ENCODE results near the gene UBE2V1. TPM values are rescaled to one million over a fixed set of nuclear protein-coding genes. Genes with fewer than 3 reads are reported as not detected.
A peak's percentile ranks its signal among the peaks of the same experiment; 100 is the strongest.

Gene UBE2V1
- total and polyA plus RNA-seq, 2 of the 13 experiments (the other 11 are each of a cell fraction or from before 2014, with no cell fraction given), result 81.3 to 132 TPM

DNA sequence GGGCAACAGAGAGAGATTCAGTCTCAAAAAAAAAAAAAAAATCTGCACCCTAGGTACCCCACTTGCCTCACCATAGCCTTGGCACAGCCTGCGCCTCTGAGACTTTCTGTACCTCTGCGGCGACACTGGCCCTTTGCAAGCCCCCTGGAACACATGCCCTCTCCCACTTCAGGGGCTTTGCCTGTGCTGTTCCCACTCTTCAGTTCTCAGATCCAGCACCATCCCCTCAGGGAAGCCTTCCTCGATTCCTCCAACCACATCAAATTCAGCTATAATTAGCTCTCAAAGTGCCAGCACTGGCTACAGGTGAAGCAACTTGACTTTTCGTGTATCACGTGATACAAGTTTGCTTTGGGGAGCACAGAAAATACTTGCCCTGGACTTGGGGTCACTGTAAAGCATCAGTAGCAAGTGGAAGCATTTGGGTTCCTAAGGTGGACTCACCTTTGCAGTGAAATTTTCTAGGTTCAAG is 2.1 kb upstream of the UBE2V1 start (continued):
- TF ChIP-seq, protein P1, sequence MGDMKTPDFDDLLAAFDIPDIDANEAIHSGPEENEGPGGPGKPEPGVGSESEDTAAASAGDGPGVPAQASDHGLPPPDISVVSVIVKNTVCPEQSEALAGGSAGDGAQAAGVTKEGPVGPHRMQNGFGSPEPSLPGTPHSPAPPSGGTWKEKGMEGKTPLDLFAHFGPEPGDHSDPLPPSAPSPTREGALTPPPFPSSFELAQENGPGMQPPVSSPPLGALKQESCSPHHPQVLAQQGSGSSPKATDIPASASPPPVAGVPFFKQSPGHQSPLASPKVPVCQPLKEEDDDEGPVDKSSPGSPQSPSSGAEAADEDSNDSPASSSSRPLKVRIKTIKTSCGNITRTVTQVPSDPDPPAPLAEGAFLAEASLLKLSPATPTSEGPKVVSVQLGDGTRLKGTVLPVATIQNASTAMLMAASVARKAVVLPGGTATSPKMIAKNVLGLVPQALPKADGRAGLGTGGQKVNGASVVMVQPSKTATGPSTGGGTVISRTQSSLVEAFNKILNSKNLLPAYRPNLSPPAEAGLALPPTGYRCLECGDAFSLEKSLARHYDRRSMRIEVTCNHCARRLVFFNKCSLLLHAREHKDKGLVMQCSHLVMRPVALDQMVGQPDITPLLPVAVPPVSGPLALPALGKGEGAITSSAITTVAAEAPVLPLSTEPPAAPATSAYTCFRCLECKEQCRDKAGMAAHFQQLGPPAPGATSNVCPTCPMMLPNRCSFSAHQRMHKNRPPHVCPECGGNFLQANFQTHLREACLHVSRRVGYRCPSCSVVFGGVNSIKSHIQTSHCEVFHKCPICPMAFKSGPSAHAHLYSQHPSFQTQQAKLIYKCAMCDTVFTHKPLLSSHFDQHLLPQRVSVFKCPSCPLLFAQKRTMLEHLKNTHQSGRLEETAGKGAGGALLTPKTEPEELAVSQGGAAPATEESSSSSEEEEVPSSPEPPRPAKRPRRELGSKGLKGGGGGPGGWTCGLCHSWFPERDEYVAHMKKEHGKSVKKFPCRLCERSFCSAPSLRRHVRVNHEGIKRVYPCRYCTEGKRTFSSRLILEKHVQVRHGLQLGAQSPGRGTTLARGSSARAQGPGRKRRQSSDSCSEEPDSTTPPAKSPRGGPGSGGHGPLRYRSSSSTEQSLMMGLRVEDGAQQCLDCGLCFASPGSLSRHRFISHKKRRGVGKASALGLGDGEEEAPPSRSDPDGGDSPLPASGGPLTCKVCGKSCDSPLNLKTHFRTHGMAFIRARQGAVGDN (CRISPR knock-in tag; IDR thresholded peaks at IDR 0.05), result no peak
- TF ChIP-seq, protein P2, sequence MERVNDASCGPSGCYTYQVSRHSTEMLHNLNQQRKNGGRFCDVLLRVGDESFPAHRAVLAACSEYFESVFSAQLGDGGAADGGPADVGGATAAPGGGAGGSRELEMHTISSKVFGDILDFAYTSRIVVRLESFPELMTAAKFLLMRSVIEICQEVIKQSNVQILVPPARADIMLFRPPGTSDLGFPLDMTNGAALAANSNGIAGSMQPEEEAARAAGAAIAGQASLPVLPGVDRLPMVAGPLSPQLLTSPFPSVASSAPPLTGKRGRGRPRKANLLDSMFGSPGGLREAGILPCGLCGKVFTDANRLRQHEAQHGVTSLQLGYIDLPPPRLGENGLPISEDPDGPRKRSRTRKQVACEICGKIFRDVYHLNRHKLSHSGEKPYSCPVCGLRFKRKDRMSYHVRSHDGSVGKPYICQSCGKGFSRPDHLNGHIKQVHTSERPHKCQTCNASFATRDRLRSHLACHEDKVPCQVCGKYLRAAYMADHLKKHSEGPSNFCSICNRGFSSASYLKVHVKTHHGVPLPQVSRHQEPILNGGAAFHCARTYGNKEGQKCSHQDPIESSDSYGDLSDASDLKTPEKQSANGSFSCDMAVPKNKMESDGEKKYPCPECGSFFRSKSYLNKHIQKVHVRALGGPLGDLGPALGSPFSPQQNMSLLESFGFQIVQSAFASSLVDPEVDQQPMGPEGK (CRISPR knock-in tag; IDR thresholded peaks at IDR 0.05), result no peak
- no peak for TF ChIP-seq TBL1XR1 (IDR thresholded peaks at IDR 0.05; ENCODE audit: borderline replicate concordance, low read length, partially characterized antibody)
- TF ChIP-seq, protein P3, sequence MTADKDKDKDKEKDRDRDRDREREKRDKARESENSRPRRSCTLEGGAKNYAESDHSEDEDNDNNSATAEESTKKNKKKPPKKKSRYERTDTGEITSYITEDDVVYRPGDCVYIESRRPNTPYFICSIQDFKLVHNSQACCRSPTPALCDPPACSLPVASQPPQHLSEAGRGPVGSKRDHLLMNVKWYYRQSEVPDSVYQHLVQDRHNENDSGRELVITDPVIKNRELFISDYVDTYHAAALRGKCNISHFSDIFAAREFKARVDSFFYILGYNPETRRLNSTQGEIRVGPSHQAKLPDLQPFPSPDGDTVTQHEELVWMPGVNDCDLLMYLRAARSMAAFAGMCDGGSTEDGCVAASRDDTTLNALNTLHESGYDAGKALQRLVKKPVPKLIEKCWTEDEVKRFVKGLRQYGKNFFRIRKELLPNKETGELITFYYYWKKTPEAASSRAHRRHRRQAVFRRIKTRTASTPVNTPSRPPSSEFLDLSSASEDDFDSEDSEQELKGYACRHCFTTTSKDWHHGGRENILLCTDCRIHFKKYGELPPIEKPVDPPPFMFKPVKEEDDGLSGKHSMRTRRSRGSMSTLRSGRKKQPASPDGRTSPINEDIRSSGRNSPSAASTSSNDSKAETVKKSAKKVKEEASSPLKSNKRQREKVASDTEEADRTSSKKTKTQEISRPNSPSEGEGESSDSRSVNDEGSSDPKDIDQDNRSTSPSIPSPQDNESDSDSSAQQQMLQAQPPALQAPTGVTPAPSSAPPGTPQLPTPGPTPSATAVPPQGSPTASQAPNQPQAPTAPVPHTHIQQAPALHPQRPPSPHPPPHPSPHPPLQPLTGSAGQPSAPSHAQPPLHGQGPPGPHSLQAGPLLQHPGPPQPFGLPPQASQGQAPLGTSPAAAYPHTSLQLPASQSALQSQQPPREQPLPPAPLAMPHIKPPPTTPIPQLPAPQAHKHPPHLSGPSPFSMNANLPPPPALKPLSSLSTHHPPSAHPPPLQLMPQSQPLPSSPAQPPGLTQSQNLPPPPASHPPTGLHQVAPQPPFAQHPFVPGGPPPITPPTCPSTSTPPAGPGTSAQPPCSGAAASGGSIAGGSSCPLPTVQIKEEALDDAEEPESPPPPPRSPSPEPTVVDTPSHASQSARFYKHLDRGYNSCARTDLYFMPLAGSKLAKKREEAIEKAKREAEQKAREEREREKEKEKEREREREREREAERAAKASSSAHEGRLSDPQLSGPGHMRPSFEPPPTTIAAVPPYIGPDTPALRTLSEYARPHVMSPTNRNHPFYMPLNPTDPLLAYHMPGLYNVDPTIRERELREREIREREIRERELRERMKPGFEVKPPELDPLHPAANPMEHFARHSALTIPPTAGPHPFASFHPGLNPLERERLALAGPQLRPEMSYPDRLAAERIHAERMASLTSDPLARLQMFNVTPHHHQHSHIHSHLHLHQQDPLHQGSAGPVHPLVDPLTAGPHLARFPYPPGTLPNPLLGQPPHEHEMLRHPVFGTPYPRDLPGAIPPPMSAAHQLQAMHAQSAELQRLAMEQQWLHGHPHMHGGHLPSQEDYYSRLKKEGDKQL (CRISPR knock-in tag; IDR thresholded peaks at IDR 0.05; ENCODE audit: low read depth), result no peak; the same call in 1 of the 2 replicates
- TF ChIP-seq HOXA7 (CRISPR knock-in tag; IDR thresholded peaks at IDR 0.05), result no peak
- TF ChIP-seq GLI4 (CRISPR knock-in tag; IDR thresholded peaks at IDR 0.05; ENCODE audit: borderline replicate concordance), result peak; percentile 61; the same call in 1 of the 2 replicates
- TF ChIP-seq ATAD3A (CRISPR knock-in tag; IDR thresholded peaks at IDR 0.05), result no peak
- TF ChIP-seq ZNF335 (CRISPR knock-in tag; IDR thresholded peaks at IDR 0.05), result no peak
- TF ChIP-seq, protein P4, sequence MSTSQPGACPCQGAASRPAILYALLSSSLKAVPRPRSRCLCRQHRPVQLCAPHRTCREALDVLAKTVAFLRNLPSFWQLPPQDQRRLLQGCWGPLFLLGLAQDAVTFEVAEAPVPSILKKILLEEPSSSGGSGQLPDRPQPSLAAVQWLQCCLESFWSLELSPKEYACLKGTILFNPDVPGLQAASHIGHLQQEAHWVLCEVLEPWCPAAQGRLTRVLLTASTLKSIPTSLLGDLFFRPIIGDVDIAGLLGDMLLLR (CRISPR knock-in tag; IDR thresholded peaks at IDR 0.05), result no peak
- TF ChIP-seq, protein P5, sequence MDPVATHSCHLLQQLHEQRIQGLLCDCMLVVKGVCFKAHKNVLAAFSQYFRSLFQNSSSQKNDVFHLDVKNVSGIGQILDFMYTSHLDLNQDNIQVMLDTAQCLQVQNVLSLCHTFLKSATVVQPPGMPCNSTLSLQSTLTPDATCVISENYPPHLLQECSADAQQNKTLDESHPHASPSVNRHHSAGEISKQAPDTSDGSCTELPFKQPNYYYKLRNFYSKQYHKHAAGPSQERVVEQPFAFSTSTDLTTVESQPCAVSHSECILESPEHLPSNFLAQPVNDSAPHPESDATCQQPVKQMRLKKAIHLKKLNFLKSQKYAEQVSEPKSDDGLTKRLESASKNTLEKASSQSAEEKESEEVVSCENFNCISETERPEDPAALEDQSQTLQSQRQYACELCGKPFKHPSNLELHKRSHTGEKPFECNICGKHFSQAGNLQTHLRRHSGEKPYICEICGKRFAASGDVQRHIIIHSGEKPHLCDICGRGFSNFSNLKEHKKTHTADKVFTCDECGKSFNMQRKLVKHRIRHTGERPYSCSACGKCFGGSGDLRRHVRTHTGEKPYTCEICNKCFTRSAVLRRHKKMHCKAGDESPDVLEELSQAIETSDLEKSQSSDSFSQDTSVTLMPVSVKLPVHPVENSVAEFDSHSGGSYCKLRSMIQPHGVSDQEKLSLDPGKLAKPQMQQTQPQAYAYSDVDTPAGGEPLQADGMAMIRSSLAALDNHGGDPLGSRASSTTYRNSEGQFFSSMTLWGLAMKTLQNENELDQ (CRISPR knock-in tag; IDR thresholded peaks at IDR 0.05; ENCODE audit: borderline replicate concordance), result no peak
- TF ChIP-seq, protein P6, sequence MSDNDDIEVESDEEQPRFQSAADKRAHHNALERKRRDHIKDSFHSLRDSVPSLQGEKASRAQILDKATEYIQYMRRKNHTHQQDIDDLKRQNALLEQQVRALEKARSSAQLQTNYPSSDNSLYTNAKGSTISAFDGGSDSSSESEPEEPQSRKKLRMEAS (IDR thresholded peaks at IDR 0.05), result no peak
- no peak for TF ChIP-seq RFX3 (CRISPR knock-in tag; IDR thresholded peaks at IDR 0.05)
- TF ChIP-seq HDAC6 (IDR thresholded peaks at IDR 0.05; ENCODE audit: low read depth, low read length), result no peak
- no peak for TF ChIP-seq NR3C1 (CRISPR knock-in tag; IDR thresholded peaks at IDR 0.05)
- no peak for TF ChIP-seq ELF4 (CRISPR knock-in tag; IDR thresholded peaks at IDR 0.05; ENCODE audit: borderline replicate concordance)
